Measurements from ENCODE around the gene SGF29.

- TF ChIP-seq CTCF (optimal IDR thresholded peaks at IDR 0.05 in 1 of 3, IDR thresholded peaks at IDR 0.05 in 1 of 3, conservative IDR thresholded peaks at IDR 0.05 in 1 of 3; ENCODE audit: extremely low read depth in 1 of 3, insufficient read depth in 2 of 3, low read length in 3 of 3), result no peak
- TF ChIP-seq EZH2 (IDR thresholded peaks at IDR 0.05; ENCODE audit: low read length), result no peak
These were observed 5.4 kb upstream of the SGF29 start for GRCh38 chr16:28548306-28548802.
